NCI-H1105 (cell line): ENCODE measurements around the gene MRPL51.
"Not testable (repeated sequence)": the region's sequence is repeated elsewhere in the genome, so short reads cannot be mapped to it uniquely, and the experiment has no call there.

Source experiments
- DNase-seq: peaks from one replicate; lab custom pipeline; 2025; lab: John Stamatoyannopoulos, UW

Gene MRPL51

GRCh38 chr12:6488240-6488639, 4.8 kb downstream of the MRPL51 start:
- DNase-seq: no peak

GRCh38 chr12:6478416-6478815, 14.6 kb downstream of the MRPL51 start:
- no peak for DNase-seq

GRCh38 chr12:6477601-6478377, 15.3 kb downstream of the MRPL51 start:
- not testable (repeated sequence) for DNase-seq

GRCh38 chr12:6476489-6476888, 16.6 kb downstream of the MRPL51 start:
- no peak for DNase-seq

GRCh38 chr12:6475233-6475975, 17.7 kb downstream of the MRPL51 start:
- DNase-seq: not testable (repeated sequence)

- no peak for DNase-seq
These were observed 20.6 kb downstream of the MRPL51 start for GRCh38 chr12:6472491-6472890.

- DNase-seq: no peak
These were observed 21.1 kb downstream of the MRPL51 start for GRCh38 chr12:6471989-6472360.

GRCh38 chr12:6470375-6471163, 22.5 kb downstream of the MRPL51 start, which contains the start of gene VAMP1:
VAMP1 (minus strand) TSS chr12:6470677; CDS start chr12:6470531, 146 bp downstream.
- peak; percentile 100 for DNase-seq

GRCh38 chr12:6469609-6470374, 23.3 kb downstream of the MRPL51 start:
- no peak for DNase-seq

GRCh38 chr12:6469092-6469491, 24.0 kb downstream of the MRPL51 start:
- no peak for DNase-seq

GRCh38 chr12:6468283-6468575, 24.8 kb downstream of the MRPL51 start:
- DNase-seq: no peak

- DNase-seq: not testable (repeated sequence)
These were observed 25.3 kb downstream of the MRPL51 start for GRCh38 chr12:6467571-6468282.

GRCh38 chr12:6466751-6467150, 26.3 kb downstream of the MRPL51 start:
- DNase-seq: not testable (repeated sequence)

- DNase-seq: no peak
These were observed 26.9 kb downstream of the MRPL51 start for GRCh38 chr12:6466184-6466573.

GRCh38 chr12:6465467-6466183, 27.4 kb downstream of the MRPL51 start:
- DNase-seq: peak; percentile 55

GRCh38 chr12:6464531-6464930, 28.5 kb downstream of the MRPL51 start:
- DNase-seq: no peak

GRCh38 chr12:6463858-6464257, 29.2 kb downstream of the MRPL51 start:
- DNase-seq: no peak

GRCh38 chr12:6463216-6463615, 29.8 kb downstream of the MRPL51 start:
- DNase-seq: no peak

- DNase-seq: no peak
These were observed 30.6 kb downstream of the MRPL51 start for GRCh38 chr12:6462234-6462995.
